C1 segment of cervical spinal cord (tissue), 14 donors: ENCODE data around the gene PPM1H.
"Not testable (repeated sequence)": the region's sequence is repeated elsewhere in the genome, so short reads cannot be mapped to it uniquely, and the experiment has no call there.

Experiments used
- DNase-seq, 14 donors: peaks; one replicate each; lab custom pipeline; 2025; lab: John Stamatoyannopoulos, UW

The PPM1H gene

GRCh38 chr12:62737615-62738014 lies 197.3 kb downstream of the PPM1H start:
- DNase-seq = no peak

DNA sequence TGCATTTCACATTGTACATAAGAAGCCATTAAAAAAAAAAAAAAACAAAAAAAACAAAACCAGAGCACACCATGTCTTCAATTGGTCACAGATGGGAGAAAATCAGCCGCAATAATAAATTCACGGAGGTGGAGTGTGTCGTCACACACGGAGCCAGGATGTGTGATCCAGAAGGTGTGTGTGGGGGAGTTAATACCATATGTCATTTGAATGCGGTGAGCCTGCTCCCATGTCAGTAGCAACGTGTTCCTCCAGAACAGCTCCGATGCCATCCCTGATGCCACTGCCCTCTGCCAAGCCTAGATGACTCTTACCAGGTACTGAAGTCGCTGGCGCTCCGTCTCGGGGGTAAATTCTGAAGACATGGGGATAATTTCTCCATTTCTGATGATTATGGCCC lies 197.8 kb downstream of the PPM1H start:
- peak in 1 of 14 donors; percentile 94 for DNase-seq

DNA sequence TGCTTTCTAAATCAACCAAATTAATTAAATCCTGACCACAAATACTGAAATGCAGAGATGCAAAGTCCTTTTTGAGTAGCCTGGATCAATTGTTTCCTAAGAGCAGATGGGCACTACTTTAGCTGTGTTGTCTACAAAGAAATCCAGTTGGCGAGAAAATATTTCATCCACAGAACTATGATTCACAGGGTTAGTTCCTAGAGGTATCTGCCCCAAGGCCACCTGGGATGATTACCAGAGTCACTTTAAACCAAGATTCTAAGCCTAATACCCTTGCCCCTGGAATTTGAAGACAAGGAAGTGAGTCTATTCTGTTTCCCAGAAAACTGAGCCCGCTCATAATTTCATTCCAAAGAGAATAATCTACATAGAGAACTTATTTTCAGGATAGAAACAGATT lies 198.4 kb downstream of the PPM1H start:
- DNase-seq = no peak

DNA sequence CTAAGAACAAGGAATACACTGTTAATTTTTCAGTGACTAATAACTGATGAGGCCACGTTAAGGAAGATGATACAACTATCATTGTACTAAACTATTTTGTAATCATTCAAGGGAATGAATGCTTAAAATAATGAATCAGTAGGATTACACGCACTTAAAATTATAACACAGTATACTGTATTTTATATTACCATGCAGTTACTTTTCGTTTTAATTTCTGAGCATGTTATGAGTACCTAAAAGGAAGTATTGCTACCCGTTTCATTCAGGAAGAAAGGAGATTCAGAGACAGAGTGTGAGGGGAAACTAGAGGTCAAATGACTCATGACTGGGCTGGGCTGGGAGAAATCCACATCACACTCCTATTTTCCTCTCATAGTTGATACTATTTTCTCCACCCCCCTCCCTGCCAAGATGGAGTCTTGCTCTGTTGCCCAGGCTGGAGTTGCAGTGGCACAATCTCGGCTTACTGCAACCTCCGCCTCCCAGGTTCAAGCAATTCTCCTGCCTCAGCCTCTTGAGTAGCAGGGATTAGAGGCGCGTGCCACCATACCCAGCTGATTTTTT lies 202.0 kb downstream of the PPM1H start:
- DNase-seq = no peak

DNA sequence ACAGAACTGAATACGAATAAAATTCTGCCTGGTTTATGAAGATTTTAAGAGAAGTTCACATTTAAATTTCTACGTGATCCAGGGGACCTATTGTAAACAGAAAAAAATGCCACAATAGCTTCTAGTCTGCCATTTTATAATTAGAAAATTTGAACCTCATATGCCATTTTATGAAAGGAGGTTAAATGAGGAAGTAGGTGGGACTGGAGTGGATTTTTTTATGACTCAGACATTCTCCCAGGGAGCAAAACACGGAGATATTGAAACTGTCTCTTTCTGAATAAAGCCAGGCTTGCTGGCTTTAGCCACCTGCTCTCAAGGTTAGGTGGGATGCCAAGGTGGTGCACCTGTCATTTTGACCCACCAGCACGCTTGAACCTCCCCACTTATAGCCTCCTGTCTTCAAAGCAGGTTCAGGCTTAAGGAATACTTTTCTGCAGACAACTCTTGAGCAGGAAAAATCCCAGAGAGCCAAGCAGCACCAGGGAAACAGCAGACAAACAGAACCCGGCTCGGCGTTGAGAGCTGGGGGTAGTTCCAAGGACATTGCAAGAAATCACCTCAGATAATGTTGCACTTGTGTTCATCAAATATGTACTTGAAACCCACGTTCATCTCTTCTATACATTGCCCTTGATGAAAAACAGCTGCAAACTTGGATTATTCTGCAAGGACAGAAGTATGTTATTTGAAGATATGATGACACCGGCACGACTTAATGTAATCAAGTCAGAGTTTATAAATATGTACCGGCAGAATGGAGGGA lies 203.7 kb downstream of the PPM1H start:
- peak in 1 of 14 donors; percentile 69 for DNase-seq

GRCh38 chr12:62730649-62731048 lies 204.3 kb downstream of the PPM1H start:
- no peak for DNase-seq

DNA sequence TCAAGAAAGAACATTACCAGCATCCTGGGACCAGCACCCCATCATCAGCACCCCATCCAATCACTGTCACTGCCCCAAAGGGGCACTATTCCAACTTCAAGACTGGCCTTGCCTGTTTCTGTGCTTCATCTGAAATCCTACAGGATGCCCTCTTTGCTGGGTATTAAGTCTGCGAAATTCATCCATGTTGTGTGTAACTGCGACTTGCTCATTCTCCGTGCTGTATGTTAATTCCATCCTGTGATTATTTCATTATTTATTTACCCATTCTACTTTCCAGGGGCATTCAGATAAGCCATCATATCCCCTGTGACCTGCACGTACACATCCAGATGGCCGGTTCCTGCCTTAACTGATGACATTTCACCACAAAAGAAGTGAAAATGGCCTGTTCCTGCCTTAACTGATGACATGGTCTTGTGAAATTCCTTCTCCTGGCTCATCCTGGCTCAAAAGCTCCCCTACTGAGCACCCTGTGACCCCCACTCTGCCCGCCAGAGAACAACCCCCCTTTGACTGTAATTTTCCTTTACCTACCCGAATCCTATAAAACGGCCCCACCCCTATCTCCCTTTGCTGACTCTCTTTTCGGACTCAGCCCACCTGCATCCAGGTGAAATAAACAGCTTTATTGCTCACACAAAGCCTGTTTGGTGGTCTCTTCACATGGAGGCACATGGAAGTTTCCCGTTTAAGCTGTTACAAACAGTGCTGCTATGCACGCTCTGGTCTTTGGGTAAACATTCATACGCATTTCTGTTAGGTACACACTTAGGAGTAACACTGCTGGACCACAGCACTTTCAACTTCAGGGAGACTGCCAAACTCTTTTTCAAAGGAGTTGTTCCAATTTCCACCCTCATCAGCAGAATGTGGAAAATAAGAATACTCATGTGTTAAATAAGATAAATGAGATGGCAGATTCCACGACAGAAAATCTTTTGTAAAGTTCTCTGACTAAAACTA lies 205.1 kb downstream of the PPM1H start:
- not testable (repeated sequence) for DNase-seq

- DNase-seq = no peak
Measured at GRCh38 chr12:62728741-62729140, 206.2 kb downstream of the PPM1H start.

GRCh38 chr12:62726471-62726980 lies 208.4 kb downstream of the PPM1H start:
- peak in 1 of 14 donors; percentile 32 for DNase-seq

DNA sequence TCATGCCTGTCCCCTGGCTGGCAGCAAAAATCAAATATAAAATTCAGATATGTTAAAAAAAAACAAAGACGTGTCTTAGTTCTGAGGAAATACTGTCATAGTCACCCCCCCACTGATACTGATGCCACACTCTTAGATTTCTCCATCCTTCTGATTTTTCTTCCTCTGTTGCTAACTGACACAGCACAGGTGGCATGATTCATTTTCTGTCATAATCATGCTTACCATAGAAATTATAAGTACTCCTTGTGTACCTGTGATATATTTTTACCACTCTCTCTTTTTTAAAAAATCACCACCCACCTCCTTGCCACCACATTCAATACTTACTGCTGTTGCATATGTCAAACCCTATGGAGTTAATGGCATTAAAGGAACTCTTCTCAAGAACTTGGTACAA lies 209.2 kb downstream of the PPM1H start:
- no peak for DNase-seq

DNA sequence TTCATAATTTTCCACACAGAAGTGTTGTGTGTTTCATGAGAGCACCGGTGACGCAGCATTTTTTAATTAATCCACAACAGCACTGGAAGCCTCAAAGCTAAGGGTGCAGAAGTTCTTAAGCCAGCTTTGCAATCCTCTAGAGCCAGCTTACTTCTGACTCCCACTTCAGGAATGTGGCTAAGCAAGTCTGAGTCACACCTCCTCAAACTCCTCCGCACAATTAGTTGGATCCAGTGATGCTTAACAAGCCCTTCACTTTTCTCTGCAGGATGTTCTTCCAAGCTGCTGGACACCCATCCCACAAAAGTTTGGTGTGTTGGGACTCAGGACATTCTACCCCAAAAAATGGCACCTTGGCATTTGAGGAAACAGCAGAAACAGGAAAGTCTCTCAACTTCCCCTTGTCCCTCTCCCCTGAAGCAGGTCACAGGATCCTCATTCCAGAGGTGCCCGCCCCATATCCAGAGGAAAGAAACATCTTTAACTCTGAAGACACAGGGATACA lies 210.0 kb downstream of the PPM1H start:
- DNase-seq = no peak

DNA sequence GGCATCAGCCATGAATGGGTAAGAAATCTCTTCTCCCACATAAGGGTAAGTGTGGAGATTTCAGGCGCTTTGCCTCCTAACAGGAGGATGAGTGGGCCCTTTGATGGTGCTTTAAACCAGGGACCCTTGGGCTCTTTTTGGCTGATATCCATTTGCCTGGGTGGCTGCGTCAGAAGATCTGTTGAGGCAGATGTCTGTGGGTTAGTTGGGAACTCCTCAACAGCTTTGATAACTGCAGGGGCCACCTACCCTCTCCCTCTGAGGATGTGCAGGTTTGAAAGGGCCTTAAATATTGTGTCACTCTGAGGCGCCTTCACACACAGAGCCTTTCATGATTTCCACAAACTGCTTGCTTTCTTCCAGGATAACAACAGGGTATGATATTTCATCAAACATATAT lies 210.7 kb downstream of the PPM1H start:
- no peak for DNase-seq

DNA sequence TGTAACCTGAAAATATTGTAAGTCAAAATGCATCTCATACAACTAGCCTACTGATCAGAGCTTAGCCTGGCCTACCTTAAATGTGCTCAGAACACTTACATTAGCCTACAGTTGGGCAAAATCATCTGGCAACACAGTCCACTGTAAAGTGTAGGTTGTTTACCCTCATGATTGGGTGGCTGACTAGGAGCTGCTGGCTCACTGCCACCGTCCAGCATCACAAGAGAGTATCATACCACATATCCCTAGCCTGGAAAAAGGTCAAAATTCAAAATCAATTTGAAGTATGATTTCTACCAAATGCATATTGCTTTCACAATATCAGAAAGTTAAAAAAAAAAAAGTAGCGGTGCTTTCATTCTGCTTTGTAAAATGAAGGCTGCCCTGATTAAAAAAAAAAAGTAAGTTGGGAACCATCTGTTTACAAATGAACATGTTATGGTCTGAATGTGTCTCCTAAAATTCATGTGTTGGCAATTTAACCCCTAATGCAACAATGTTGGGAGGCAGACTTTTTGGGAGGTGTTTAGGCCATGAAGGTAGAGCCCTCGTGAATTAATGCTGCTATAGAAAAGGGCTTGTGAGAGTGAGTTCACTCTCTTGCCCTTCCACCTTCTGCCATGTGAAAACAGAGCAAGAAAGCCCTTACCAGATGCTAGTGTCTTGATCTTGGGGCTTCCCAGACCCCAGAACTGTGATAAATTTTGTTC lies 211.8 kb downstream of the PPM1H start:
- DNase-seq = peak in 1 of 14 donors; percentile 54

DNA sequence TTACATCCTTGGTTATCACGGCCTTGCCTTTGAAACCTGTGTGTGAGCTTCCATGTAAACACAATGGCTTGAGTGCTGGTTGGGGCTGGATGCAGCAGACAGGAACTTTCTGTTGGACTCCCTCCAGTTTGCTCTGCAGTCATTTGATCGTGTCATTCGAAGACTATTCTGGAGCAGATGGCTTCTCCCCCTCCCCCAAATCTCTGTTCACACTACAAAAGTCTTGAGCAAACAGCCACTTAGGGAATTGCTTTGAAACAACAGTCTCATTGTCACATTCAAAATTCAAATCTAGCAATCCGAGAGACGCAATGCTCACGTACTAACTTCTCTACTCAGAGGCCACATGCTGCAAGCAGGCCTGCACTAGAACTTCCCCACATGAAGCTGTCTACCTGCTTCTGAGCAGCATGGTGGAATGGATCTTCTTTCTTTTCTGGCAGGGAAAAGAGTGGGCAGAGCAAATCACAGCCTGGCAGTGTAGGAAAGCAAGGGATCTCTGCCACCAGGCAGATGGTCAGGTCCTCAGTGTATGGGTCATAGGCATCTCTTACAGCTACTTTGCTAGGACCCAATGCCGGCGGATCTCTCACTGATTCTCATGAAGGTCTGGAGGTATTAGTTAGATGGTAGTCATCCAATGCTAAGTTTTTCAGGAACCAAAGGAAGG lies 214.2 kb downstream of the PPM1H start:
- peak in 8 of 14 donors; percentile 11 to 79 (median 36) for DNase-seq

GRCh38 chr12:62720025-62720424 lies 214.9 kb downstream of the PPM1H start:
- DNase-seq = no peak

DNA sequence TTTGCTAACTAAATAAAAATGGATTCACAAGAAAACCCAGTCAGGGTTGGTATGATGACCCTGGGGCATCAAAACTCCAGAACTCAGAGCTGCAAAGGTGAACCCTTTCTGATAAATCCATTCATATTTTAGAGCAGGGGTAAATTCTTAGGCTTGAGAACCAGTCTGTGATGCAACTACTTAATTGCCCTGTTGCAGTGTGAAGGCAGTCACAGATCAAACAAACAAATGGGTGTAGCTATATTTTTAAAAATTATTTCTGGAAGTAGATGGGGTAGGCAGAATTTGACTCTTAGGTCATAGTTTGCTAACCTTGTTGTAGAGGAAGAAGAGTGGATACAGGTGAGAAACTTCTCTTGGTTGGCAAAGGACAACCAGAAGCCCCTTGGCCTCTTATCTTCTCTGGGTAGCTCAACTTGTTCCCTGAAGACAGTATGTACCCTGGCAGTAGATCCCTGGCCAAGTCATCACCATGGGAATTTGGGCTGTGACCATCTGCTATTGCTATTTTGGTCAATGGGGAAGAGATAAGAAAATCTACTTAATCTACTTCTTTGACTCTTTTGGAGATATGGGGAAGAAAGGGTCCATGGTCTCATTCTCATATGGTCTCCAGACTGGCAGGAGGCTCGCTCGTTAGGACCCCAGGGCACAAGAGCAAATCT lies 216.1 kb downstream of the PPM1H start:
- peak in 1 of 14 donors; percentile 84 for DNase-seq

GRCh38 chr12:62717643-62718042 lies 217.3 kb downstream of the PPM1H start:
- no peak for DNase-seq

- DNase-seq = no peak
Measured at GRCh38 chr12:62716866-62717525, 218.0 kb downstream of the PPM1H start.

DNA sequence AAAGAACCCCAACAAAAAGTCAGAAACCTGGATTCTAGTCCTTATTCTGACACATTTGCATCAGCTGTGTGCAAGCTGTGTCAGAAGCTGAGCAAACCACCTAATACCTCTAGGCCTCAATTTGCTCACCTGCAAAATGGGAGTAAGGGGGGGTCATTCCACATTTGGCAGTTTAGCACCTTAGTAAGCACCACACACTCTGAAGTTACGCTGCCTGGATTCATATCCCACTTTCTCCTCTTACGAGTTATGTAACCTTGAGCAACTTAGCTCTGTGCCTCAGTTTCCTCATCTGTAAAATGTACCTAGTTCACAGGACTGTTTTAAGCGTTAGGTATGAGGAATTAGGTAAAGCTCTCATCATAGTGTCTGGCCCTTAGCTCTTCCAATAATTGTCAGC lies 218.9 kb downstream of the PPM1H start:
- no peak for DNase-seq
